RWPE2 (cell line): ENCODE data around the gene FGD4.

Experiments used
- ATAC-seq: fragments of 200-7000 bp; cut with Tn5 transposase; 3 replicates; pipeline ENCODE4 v1.9.1; 2021; ENCODE audit warnings: low read depth
- DNase-seq: peaks from one replicate; pipeline ENCODE4 v3.0.0-alpha.2; 2020; ENCODE audit warnings: low spot score
- H3K27ac ChIP-seq: fragments of 450-650 bp; 2 replicates; pipeline ENCODE4 v1.5.1; 2017; ENCODE audit warnings: mild to moderate bottlenecking; ENCODE audit not compliant: poor library complexity, severe bottlenecking
- H3K27me3 ChIP-seq: fragments of 250-450 bp; sonication (Bioruptor Pico); 2 replicates; pipeline ENCODE4 v1.5.1; 2021; ENCODE audit warnings: mild to moderate bottlenecking, moderate library complexity; ENCODE audit not compliant: insufficient read depth, poor library complexity, severe bottlenecking
- H3K36me3 ChIP-seq: fragments of 250-450 bp; sonication (Bioruptor Pico); 2 replicates; pipeline ENCODE4 v1.5.1; 2020; ENCODE audit warnings: low read depth, mild to moderate bottlenecking, moderate library complexity
- H3K4me1 ChIP-seq: fragments of 250-450 bp; sonication (Bioruptor Pico); 2 replicates; pipeline ENCODE4 v1.5.1; 2021; ENCODE audit warnings: mild to moderate bottlenecking, moderate library complexity; ENCODE audit not compliant: insufficient read depth, poor library complexity, severe bottlenecking
- H3K4me3 ChIP-seq: fragments of 250-450 bp; sonication (Bioruptor Pico); 2 replicates; pipeline ENCODE4 v1.5.1; 2021; ENCODE audit warnings: mild to moderate bottlenecking, moderate library complexity; ENCODE audit not compliant: severe bottlenecking
- H3K9me3 ChIP-seq: fragments of 250-450 bp; sonication (Bioruptor Pico); 2 replicates; pipeline ENCODE4 v1.5.1; 2021; ENCODE audit warnings: mild to moderate bottlenecking, moderate library complexity; ENCODE audit not compliant: severe bottlenecking
- CTCF ChIP-seq: fragments of 450-650 bp; IDR thresholded peaks from one replicate; pipeline ENCODE4 v1.5.1; 2017; ENCODE audit warnings: mild to moderate bottlenecking, moderate library complexity; ENCODE audit not compliant: poor library complexity, severe bottlenecking

The FGD4 gene

GRCh38 chr12:32577328-32577727 is 178.0 kb downstream of the FGD4 start:
- no peaks in the 10 kb centered on the region for H3K4me1 ChIP-seq
- H3K9me3 ChIP-seq = no peaks in the 10 kb centered on the region
- H3K4me3 ChIP-seq = no peak overlapping the region
- H3K27ac ChIP-seq = no peak overlapping the region
- TF ChIP-seq CTCF = no peak
- no peaks in the 10 kb centered on the region for H3K27me3 ChIP-seq
- H3K36me3 ChIP-seq = peaks cover 38% of the 10 kb centered on the region
- no peak for ATAC-seq
- no peak for DNase-seq

GRCh38 chr12:32583534-32583933 is 184.2 kb downstream of the FGD4 start:
- no peaks in the 10 kb centered on the region for H3K9me3 ChIP-seq
- H3K27me3 ChIP-seq = no peaks in the 10 kb centered on the region
- H3K36me3 ChIP-seq = peaks cover 38% of the 10 kb centered on the region
- no peak for TF ChIP-seq CTCF
- peak overlapping the region; percentile 9 for H3K27ac ChIP-seq
- H3K4me3 ChIP-seq = no peak overlapping the region
- ATAC-seq = peak; percentile 74
- peaks cover 25% of the 10 kb centered on the region for H3K4me1 ChIP-seq
- DNase-seq = no peak

- Histone ChIP-seq H3K36me3 (peaks cover 47% of the 10 kb centered on the region), H3K27me3 (no peaks in the 10 kb centered on the region), H3K9me3 (no peaks in the 10 kb centered on the region), H3K27ac (peak overlapping the region; percentile 15), H3K4me1 (peaks cover 25% of the 10 kb centered on the region), H3K4me3 (no peak overlapping the region)
- no peak for TF ChIP-seq CTCF
- ATAC-seq (no peak), DNase-seq (no peak)
These were observed 186.3 kb downstream of the FGD4 start for GRCh38 chr12:32585680-32586079.

GRCh38 chr12:32586390-32586789 is 187.0 kb downstream of the FGD4 start:
- ATAC-seq (peak; percentile 87), DNase-seq (no peak)
- Histone ChIP-seq H3K4me1 (peaks cover 25% of the 10 kb centered on the region), H3K27ac (peak overlapping the region; percentile 15), H3K27me3 (no peaks in the 10 kb centered on the region), H3K9me3 (no peaks in the 10 kb centered on the region), H3K4me3 (no peak overlapping the region), H3K36me3 (peaks cover 49% of the 10 kb centered on the region)
- no peak for TF ChIP-seq CTCF

- H3K36me3 ChIP-seq = peaks cover 36% of the 10 kb centered on the region
- H3K27me3 ChIP-seq = no peaks in the 10 kb centered on the region
- peaks cover 24% of the 10 kb centered on the region for H3K4me1 ChIP-seq
- H3K4me3 ChIP-seq = no peak overlapping the region
- no peak for TF ChIP-seq CTCF
- H3K27ac ChIP-seq = no peak overlapping the region
- no peak for DNase-seq
- no peak for ATAC-seq
- no peaks in the 10 kb centered on the region for H3K9me3 ChIP-seq
These were observed 188.5 kb downstream of the FGD4 start for GRCh38 chr12:32587581-32588495.
